Measurements from ENCODE around the gene KRT15.

Gene KRT15

DNA sequence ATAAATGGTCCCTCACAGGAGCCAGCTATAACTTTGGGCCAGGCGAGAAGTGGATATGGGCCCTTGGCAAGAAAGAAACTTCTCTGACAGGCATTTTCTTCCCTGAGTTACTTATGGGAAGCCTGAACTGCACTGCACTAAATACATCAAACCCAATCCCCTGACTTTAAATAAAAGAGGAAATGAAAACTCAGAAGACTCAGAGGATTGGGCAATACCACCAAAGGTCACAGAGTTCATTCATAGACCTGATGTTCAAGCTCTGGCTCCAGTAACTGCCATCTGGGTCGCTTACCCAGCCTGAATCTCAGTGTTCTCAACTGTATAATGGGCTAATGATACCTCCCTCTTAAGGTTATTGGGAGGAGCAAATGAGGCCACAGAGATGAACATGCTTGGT, 38.6 kb downstream of the KRT15 start:
- DNase-seq (ENCODE audit: low read depth), result no peak

- no peak for DNase-seq (ENCODE audit: low read depth)
Observed at GRCh38 chr17:41478237-41478636, 40.5 kb downstream of the KRT15 start.

- DNase-seq (ENCODE audit: low read depth), result no peak
Observed at GRCh38 chr17:41476866-41477815, 41.5 kb downstream of the KRT15 start.

- no peak for DNase-seq (ENCODE audit: low read depth)
Observed at GRCh38 chr17:41475421-41475820, 43.3 kb downstream of the KRT15 start.

DNA sequence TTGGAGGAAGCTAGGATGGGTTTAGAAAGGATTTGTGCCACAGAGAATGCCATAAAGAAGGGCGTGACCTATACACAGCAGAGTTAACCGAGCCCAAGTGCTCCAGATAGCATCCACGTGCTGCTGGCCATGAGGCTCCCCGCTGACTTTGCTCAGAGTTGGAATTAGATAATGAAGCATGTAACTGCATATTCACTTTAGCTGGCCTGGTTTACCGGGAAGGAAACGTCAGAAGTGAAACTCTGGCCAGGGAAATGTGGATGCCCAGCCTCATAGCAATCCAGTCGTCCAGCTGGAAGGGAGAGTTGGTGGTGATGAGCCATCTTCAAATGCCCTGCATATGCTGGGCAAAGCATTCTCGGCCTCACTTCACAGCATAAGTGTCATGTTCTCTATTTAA, 43.8 kb downstream of the KRT15 start:
- no peak for DNase-seq (ENCODE audit: low read depth)

- no peak for DNase-seq (ENCODE audit: low read depth)
Observed at GRCh38 chr17:41468346-41468745, 50.3 kb downstream of the KRT15 start.

DNA sequence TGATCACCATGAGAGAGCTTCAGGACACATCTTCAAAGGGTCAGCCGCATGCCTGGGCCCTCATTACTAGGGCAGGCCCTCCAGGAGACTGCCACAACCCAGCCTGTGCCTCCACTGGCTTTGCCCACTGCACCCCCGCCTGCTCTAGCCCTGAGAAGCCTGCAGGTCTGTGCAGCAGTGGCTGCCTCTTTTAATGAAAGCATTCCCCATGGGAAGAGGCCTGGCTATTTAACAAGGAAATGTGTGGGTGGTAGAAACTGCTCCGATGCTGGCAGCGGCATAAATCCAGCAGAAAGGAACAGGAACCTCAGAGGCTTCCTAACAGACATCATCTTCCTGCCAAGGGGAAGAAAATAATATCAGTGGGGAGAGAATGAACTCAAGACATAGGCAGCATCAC, 51.1 kb downstream of the KRT15 start:
- no peak for DNase-seq (ENCODE audit: low read depth)

DNA sequence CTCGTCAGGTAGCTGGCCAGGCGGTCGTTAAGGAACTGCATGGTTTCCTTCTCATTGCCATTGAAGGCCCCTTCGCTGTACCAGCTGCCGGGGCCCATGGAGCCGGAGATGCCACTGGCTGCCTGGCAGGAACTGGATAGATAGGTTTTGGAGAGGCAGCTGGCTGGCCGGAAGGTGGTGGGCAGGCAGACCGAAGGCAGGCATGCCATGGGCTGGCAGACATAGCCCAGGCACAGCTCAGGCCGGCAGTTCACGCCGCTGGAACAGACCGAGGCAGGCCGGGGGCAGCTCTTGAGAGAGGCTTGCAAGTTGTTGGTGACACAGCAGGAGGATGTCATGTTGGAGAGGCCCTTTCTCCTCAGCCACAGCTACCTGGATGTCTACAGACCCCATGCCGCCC, 51.7 kb downstream of the KRT15 start, which contains the start of gene KRT32:
KRT32 (minus strand) TSS at position 399 of the 400 bp plus-strand sequence; CDS start at position 338, 61 bp downstream.
- no peak for DNase-seq (ENCODE audit: low read depth)

DNA sequence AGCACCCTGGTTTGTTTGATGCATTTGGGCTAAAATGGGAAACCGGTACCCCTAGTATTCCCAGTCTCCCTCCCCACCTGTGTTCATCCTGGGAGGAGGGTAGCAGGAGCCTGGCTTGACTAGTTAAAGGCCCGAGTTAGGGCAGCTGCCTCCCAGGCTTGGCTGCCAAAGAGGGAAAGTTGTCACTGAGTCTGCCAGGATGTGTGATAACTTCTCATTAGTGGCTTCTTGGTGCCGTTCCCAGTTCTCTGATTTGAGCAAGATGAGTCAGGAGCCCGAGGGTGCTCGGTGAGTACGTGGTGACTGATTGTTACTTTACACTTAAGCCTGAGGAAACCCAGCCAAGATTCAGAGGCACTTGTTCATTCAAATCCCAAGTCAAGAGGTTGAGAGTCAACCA, 54.0 kb downstream of the KRT15 start:
- DNase-seq (ENCODE audit: low read depth), result no peak

GRCh38 chr17:41464173-41464572, 54.5 kb downstream of the KRT15 start:
- no peak for DNase-seq (ENCODE audit: low read depth)

DNA sequence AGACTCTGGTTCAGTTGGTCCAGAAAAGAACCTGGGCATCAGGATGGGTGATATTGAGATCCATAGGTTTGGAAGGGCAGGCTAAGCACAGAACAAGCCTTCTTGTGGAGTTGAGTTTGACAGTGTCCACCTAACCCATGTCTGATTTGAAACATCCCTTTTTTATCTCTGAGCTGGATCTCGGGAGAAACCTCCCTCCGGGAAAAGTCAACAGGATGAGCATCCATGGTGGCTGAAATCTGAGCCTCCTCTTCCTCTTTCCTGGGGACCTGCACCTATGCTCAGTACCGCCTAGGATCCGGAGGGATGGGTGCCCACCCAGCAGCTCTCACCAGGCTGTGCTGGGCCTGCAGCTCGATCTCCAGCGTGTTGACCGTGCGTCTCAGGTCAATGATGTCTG, 54.9 kb downstream of the KRT15 start:
- no peak for DNase-seq (ENCODE audit: low read depth)

Data from stimulated activated CD8-positive, alpha-beta memory T cell treated with anti-CD3 and anti-CD28 coated beads, Interleukin-15, amount 100 ng/mL, for 24 hours (primary cell).